ENCODE measurements around the gene LIPC. TPM values are rescaled to one million over a fixed set of nuclear protein-coding genes. Genes with fewer than 3 reads are reported as not detected.

LIPC gene
- total RNA-seq, 1 donor from 2014 or later: not detected

GRCh38 chr15:58404722-58405121 lies 27.1 kb upstream of the LIPC start:
- FAIRE-seq (no peak), DNase-seq (ENCODE audit: low spot score in 2 of 2) (no peak)

- DNase-seq (ENCODE audit: low spot score in 2 of 2) (no peak), FAIRE-seq (no peak)
Measured at GRCh38 chr15:58405865-58406264, 25.9 kb upstream of the LIPC start.

GRCh38 chr15:58406811-58407210 lies 25.0 kb upstream of the LIPC start:
- no peak for FAIRE-seq
- no peak for DNase-seq (ENCODE audit: low spot score in 2 of 2)

GRCh38 chr15:58407236-58407775 lies 24.5 kb upstream of the LIPC start:
- FAIRE-seq (peak; percentile 70), DNase-seq (ENCODE audit: low spot score in 2 of 2) (peak; percentile 12 to 35)

- FAIRE-seq: no peak
- DNase-seq (ENCODE audit: low spot score in 2 of 2): no peak
Measured at GRCh38 chr15:58407778-58408177, 24.0 kb upstream of the LIPC start.

GRCh38 chr15:58409861-58410260 lies 21.9 kb upstream of the LIPC start:
- DNase-seq (ENCODE audit: low spot score in 2 of 2) (no peak), FAIRE-seq (no peak)

- DNase-seq (ENCODE audit: low spot score in 2 of 2) (no peak), FAIRE-seq (no peak)
Measured at GRCh38 chr15:58410353-58410752, 21.4 kb upstream of the LIPC start.

- DNase-seq (ENCODE audit: low spot score in 2 of 2) (no peak), FAIRE-seq (no peak)
Measured at GRCh38 chr15:58413253-58413652, 18.5 kb upstream of the LIPC start.

GRCh38 chr15:58415636-58416035 lies 16.2 kb upstream of the LIPC start:
- DNase-seq (ENCODE audit: low spot score in 2 of 2) (no peak), FAIRE-seq (no peak)

- FAIRE-seq (no peak), DNase-seq (ENCODE audit: low spot score in 2 of 2) (no peak)
Measured at GRCh38 chr15:58416963-58417362, 14.8 kb upstream of the LIPC start.

GRCh38 chr15:58418135-58418534 lies 13.7 kb upstream of the LIPC start:
- no peak for FAIRE-seq

GRCh38 chr15:58419803-58420524 lies 11.8 kb upstream of the LIPC start:
- DNase-seq (ENCODE audit: low spot score in 2 of 2) (no peak), FAIRE-seq (no peak)

More at GRCh38 chr15:58418135-58418534, 13.7 kb upstream of the LIPC start:
- no peak for DNase-seq (ENCODE audit: low spot score in 2 of 2)

GRCh38 chr15:58420579-58421043 lies 11.2 kb upstream of the LIPC start:
- no peak for FAIRE-seq

GRCh38 chr15:58423205-58423604 lies 8.6 kb upstream of the LIPC start:
- no peak for FAIRE-seq
- DNase-seq (ENCODE audit: low spot score in 2 of 2): no peak

More at GRCh38 chr15:58420579-58421043, 11.2 kb upstream of the LIPC start:
- DNase-seq (ENCODE audit: low spot score in 2 of 2): no peak

- FAIRE-seq: no peak
- DNase-seq (ENCODE audit: low spot score in 2 of 2): no peak
Measured at GRCh38 chr15:58423831-58424608, 7.8 kb upstream of the LIPC start.

- no peak for FAIRE-seq
- no peak for DNase-seq (ENCODE audit: low spot score in 2 of 2)
Measured at GRCh38 chr15:58424722-58425121, 7.1 kb upstream of the LIPC start.

GRCh38 chr15:58425185-58425584 lies 6.6 kb upstream of the LIPC start:
- no peak for DNase-seq (ENCODE audit: low spot score in 2 of 2)
- no peak for FAIRE-seq

GRCh38 chr15:58425834-58426233 lies 6.0 kb upstream of the LIPC start:
- no peak for FAIRE-seq
- no peak for DNase-seq (ENCODE audit: low spot score in 2 of 2)

GRCh38 chr15:58426501-58426900 lies 5.3 kb upstream of the LIPC start:
- FAIRE-seq (no peak), DNase-seq (ENCODE audit: low spot score in 2 of 2) (no peak)

GRCh38 chr15:58427987-58428386 lies 3.8 kb upstream of the LIPC start:
- no peak for DNase-seq (ENCODE audit: low spot score in 2 of 2)
- FAIRE-seq: no peak

- DNase-seq (ENCODE audit: low spot score in 2 of 2) (no peak), FAIRE-seq (no peak)
Measured at GRCh38 chr15:58430224-58430787, 1.5 kb upstream of the LIPC start.

Measured in frontal cortex (tissue), 4 donors.